ENCODE data around the gene SLC34A3.

The SLC34A3 gene

GRCh38 chr9:137251490-137252268 lies 21.0 kb downstream of the SLC34A3 start:
- Histone ChIP-seq H3K27ac (ENCODE audit: low read length) (no peak overlapping the region), H3K4me2 (ENCODE audit: low read length) (peak overlapping the region; percentile 91), H3K4me1 (ENCODE audit: low read length) (peaks cover 33% of the 10 kb centered on the region), H4K20me1 (ENCODE audit: insufficient read depth, low read length) (0 out of 2 replicates have a peak, but pooled peaks cover 6% of the 10 kb centered on the region), H3K36me3 (replicated peaks; ENCODE audit: low read depth, low read length) (peaks cover 6% of the 10 kb centered on the region), H3K79me2 (ENCODE audit: low read length) (peaks cover 23% of the 10 kb centered on the region), H3K9ac (ENCODE audit: low read length) (no peak overlapping the region), H3K27me3 (ENCODE audit: low read depth, low read length) (no peaks in the 10 kb centered on the region), H3K4me3 (ENCODE audit: low read length) (peak overlapping the region; percentile 88), H3K9me3 (ENCODE audit: insufficient read depth, low read length) (no peaks in the 10 kb centered on the region), H2AFZ (ENCODE audit: low read depth, low read length) (no peak overlapping the region)
- TF ChIP-seq EZH2phosphoT487 (IDR thresholded peaks at IDR 0.05; ENCODE audit: low read depth), result no peak
- TF ChIP-seq CTCF (IDR thresholded peaks at IDR 0.05; ENCODE audit: low read depth, low read length), result no peak

GRCh38 chr9:137252555-137253506 lies 22.1 kb downstream of the SLC34A3 start:
- Histone ChIP-seq H3K4me2 (ENCODE audit: low read length) (peak overlapping the region; percentile 91), H3K79me2 (ENCODE audit: low read length) (peaks cover 27% of the 10 kb centered on the region), H2AFZ (ENCODE audit: low read depth, low read length) (no peak overlapping the region), H4K20me1 (ENCODE audit: insufficient read depth, low read length) (0 out of 2 replicates have a peak, but pooled peaks cover 6% of the 10 kb centered on the region), H3K9me3 (ENCODE audit: insufficient read depth, low read length) (no peaks in the 10 kb centered on the region), H3K27ac (ENCODE audit: low read length) (peak overlapping the region; percentile 58), H3K4me1 (ENCODE audit: low read length) (peaks cover 33% of the 10 kb centered on the region), H3K36me3 (replicated peaks; ENCODE audit: low read depth, low read length) (peaks cover 6% of the 10 kb centered on the region), H3K9ac (ENCODE audit: low read length) (peak overlapping the region; percentile 93), H3K4me3 (ENCODE audit: low read length) (peak overlapping the region; percentile 88), H3K27me3 (ENCODE audit: low read depth, low read length) (no peaks in the 10 kb centered on the region)
- TF ChIP-seq CTCF (IDR thresholded peaks at IDR 0.05; ENCODE audit: low read depth, low read length), result no peak
- no peak for TF ChIP-seq EZH2phosphoT487 (IDR thresholded peaks at IDR 0.05; ENCODE audit: low read depth)

- H3K79me2 ChIP-seq (ENCODE audit: low read length), result peaks cover 31% of the 10 kb centered on the region
- peak overlapping the region; percentile 91 for H3K4me2 ChIP-seq (ENCODE audit: low read length)
- H3K27me3 ChIP-seq (ENCODE audit: low read depth, low read length), result no peaks in the 10 kb centered on the region
- TF ChIP-seq CTCF (IDR thresholded peaks at IDR 0.05; ENCODE audit: low read depth, low read length), result no peak
- TF ChIP-seq EZH2phosphoT487 (IDR thresholded peaks at IDR 0.05; ENCODE audit: low read depth), result no peak
- peaks cover 10% of the 10 kb centered on the region for H3K36me3 ChIP-seq (replicated peaks; ENCODE audit: low read depth, low read length)
- H4K20me1 ChIP-seq (ENCODE audit: insufficient read depth, low read length), result 0 out of 2 replicates have a peak, but pooled peaks cover 6% of the 10 kb centered on the region
- no peaks in the 10 kb centered on the region for H3K9me3 ChIP-seq (ENCODE audit: insufficient read depth, low read length)
- peak overlapping the region; percentile 58 for H3K27ac ChIP-seq (ENCODE audit: low read length)
- peak overlapping the region; percentile 88 for H3K4me3 ChIP-seq (ENCODE audit: low read length)
- no peak overlapping the region for H2AFZ ChIP-seq (ENCODE audit: low read depth, low read length)
- peak overlapping the region; percentile 93 for H3K9ac ChIP-seq (ENCODE audit: low read length)
- peaks cover 33% of the 10 kb centered on the region for H3K4me1 ChIP-seq (ENCODE audit: low read length)
Measured at GRCh38 chr9:137253717-137254623, 23.3 kb downstream of the SLC34A3 start.

All from OCI-LY3 (cell line).